Endodermal cell (in vitro differentiated cells): Measurements from ENCODE around the gene TMED1. TPM values are rescaled to one million over a fixed set of nuclear protein-coding genes. Genes with fewer than 3 reads are reported as not detected.
"Not testable (repeated sequence)": the region's sequence is repeated elsewhere in the genome, so short reads cannot be mapped to it uniquely, and the experiment has no call there.

ENCODE experiments used
- DNase-seq: peaks from one replicate; pipeline ENCODE4 v3.0.0-alpha.2; 2017
- H3K27ac ChIP-seq: 2 replicates; pipeline ENCODE4 v1.5.1; 2013; ENCODE audit warnings: mild to moderate bottlenecking, low read depth, low read length, moderate library complexity
- H3K27me3 ChIP-seq: 2 replicates; pipeline ENCODE4 v1.6.1; 2013; ENCODE audit warnings: mild to moderate bottlenecking, low read length, moderate library complexity; ENCODE audit not compliant: insufficient read depth, control insufficient read depth, poor library complexity, severe bottlenecking
- H3K36me3 ChIP-seq: 2 replicates; pipeline ENCODE4 v1.7.0; 2013; ENCODE audit warnings: mild to moderate bottlenecking, low read length, moderate library complexity; ENCODE audit not compliant: control insufficient read depth, insufficient read depth
- H3K4me1 ChIP-seq: one replicate; pipeline ENCODE4 v1.7.0; 2013; ENCODE audit warnings: low read length; ENCODE audit not compliant: control insufficient read depth, insufficient read depth
- H3K4me3 ChIP-seq: 2 replicates; pipeline ENCODE4 v1.5.1; 2013; ENCODE audit warnings: mild to moderate bottlenecking, low read length, moderate library complexity
- H3K9ac ChIP-seq: 2 replicates; pipeline ENCODE4 v1.6.1; 2013; ENCODE audit warnings: mild to moderate bottlenecking, low read length, moderate library complexity; ENCODE audit not compliant: poor library complexity, severe bottlenecking; ENCODE audit errors: extremely low read depth
- H3K9me3 ChIP-seq: 2 replicates; pipeline ENCODE4 v1.6.1; 2013; ENCODE audit warnings: mild to moderate bottlenecking, low read length, moderate library complexity; ENCODE audit not compliant: control insufficient read depth
- H3K27ac Mint-ChIP-seq: 2 replicates; pipeline ENCODE4 v1.8.0; 2020; ENCODE audit warnings: mixed read lengths
- H3K27me3 Mint-ChIP-seq: 2 replicates; pipeline ENCODE4 v1.8.0; 2021; ENCODE audit warnings: mild to moderate bottlenecking, mixed read lengths; ENCODE audit not compliant: insufficient read depth
- H3K36me3 Mint-ChIP-seq: 2 replicates; pipeline ENCODE4 v1.8.0; 2020; ENCODE audit warnings: low read depth, mixed read lengths
- H3K4me1 Mint-ChIP-seq: 2 replicates; pipeline ENCODE4 v1.8.0; 2020; ENCODE audit warnings: mixed read lengths
- H3K4me3 Mint-ChIP-seq: 2 replicates; pipeline ENCODE4 v1.8.0; 2020; ENCODE audit warnings: mild to moderate bottlenecking, moderate library complexity, mixed read lengths
- H3K9me3 Mint-ChIP-seq: 2 replicates; pipeline ENCODE4 v1.8.0; 2020; ENCODE audit warnings: mild to moderate bottlenecking, mixed read lengths
- CTCF ChIP-seq: fragments of 200-600 bp; sonication (generic); conservative IDR thresholded peaks from 2 replicates; pipeline ENCODE4 v1.5.0; 2021; ENCODE audit warnings: antibody characterized with exemption, mild to moderate bottlenecking
- WGBS, 2 experiments: methylation state at CpG; one replicate each; pipeline versions ENCODE4 v1.1.5 to v1.1.7; 2013; ENCODE audit warnings: missing lambda C conversion rate in 2 of 2, mixed read lengths in 1 of 2; ENCODE audit not compliant: insufficient coverage in 1 of 2, insufficient read length in 1 of 2; 5-methylcytosine and 5-hydroxymethylcytosine counted together
- total RNA-seq, 2 donors: library from RNA; stranded (reverse); fragmentation: NEBNext Ultra II Directional in 1 of 2; extraction: Animal tissue kit (Norgen Biotek cat#: 25700) in 1 of 2; gene quantifications; 2 replicates in 1 of 2; 3 replicates in 1 of 2; pipeline ENCODE4 v1.2.1, GENCODE V29; 2021

Gene TMED1
- total RNA-seq, 2 donors from 2014 or later = 19.7 to 34.5 TPM

GRCh38 chr19:10870955-10871603 is 35.1 kb upstream of the TMED1 start, which contains the start of gene CARM1:
CARM1 (plus strand) TSS chr19:10871553; CDS start chr19:10871703, 150 bp downstream.
- H3K4me1 Mint-ChIP-seq = peaks cover 11% of the 10 kb centered on the region
- 0 to 4% methylated on average over 15 to 86 of the region's 99 CpGs for WGBS, 2 experiments
- H3K36me3 Mint-ChIP-seq = peaks cover 10% of the 10 kb centered on the region
- H3K4me1 ChIP-seq = no peaks in the 10 kb centered on the region
- no peaks in the 10 kb centered on the region for H3K27me3 Mint-ChIP-seq
- no peaks in the 10 kb centered on the region for H3K9me3 Mint-ChIP-seq
- peak within 1 kb of the TSS; percentile 75 for H3K9ac ChIP-seq
- peak within 1 kb of the TSS; percentile 71 for H3K4me3 Mint-ChIP-seq
- H3K27ac Mint-ChIP-seq = peak within 1 kb of the TSS; percentile 97
- DNase-seq = peak; percentile 100
- H3K27me3 ChIP-seq = no peaks in the 10 kb centered on the region
- TF ChIP-seq CTCF = peak; percentile 76
- peaks cover 3% of the 10 kb centered on the region for H3K36me3 ChIP-seq
- no peaks in the 10 kb centered on the region for H3K9me3 ChIP-seq
- peak within 1 kb of the TSS; percentile 86 for H3K4me3 ChIP-seq
- peak within 1 kb of the TSS; percentile 88 for H3K27ac ChIP-seq

- Histone ChIP-seq H3K36me3 (peaks cover 3% of the 10 kb centered on the region), H3K4me3 (peak overlapping the region; percentile 71), H3K9me3 (no peaks in the 10 kb centered on the region), H3K4me1 (no peaks in the 10 kb centered on the region), H3K27me3 (no peaks in the 10 kb centered on the region), H3K9ac (no peak overlapping the region), H3K27ac (peak overlapping the region; percentile 88)
- TF ChIP-seq CTCF = no peak
- Mint-ChIP-seq H3K36me3 (peaks cover 10% of the 10 kb centered on the region), H3K27ac (peak overlapping the region; percentile 97), H3K4me1 (peaks cover 11% of the 10 kb centered on the region), H3K4me3 (peak overlapping the region; percentile 65), H3K9me3 (no peaks in the 10 kb centered on the region), H3K27me3 (no peaks in the 10 kb centered on the region)
- 5 to 6% methylated on average over 6 to 16 of the region's 22 CpGs for WGBS, 2 experiments
- DNase-seq = no peak
Measured at GRCh38 chr19:10870501-10870954, 34.5 kb upstream of the TMED1 start.

DNA sequence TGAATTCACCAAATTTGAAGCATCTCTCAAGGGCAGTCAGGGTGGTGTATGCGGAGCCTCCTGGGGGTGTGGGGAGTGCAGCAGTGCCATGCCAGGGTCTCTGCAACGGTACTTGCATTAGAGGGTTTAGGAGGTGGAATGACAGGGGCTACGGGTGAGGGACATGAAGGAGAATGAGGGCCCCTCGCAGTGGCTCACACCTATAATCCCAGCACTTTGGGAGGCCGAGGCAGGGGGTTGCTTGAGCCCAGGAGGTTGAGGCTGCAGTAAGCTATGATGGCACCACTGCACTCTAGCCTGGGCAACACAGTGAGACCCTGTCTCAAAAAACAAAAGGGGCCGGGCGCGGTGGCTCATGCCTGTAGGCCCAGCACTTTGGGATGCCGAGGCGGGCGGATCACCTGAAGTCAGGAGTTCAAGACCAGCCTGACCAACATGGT is 33.9 kb upstream of the TMED1 start:
- not testable (repeated sequence) for H3K9me3 Mint-ChIP-seq, H3K4me1 ChIP-seq, H3K36me3 Mint-ChIP-seq, H3K4me3 ChIP-seq, H3K9me3 ChIP-seq, H3K27me3 ChIP-seq, H3K27ac ChIP-seq, H3K27me3 Mint-ChIP-seq, H3K36me3 ChIP-seq, H3K9ac ChIP-seq
- H3K4me1 Mint-ChIP-seq = peaks cover 11% of the 10 kb centered on the region
- peak; percentile 49 for DNase-seq
- WGBS, 2 experiments = 92 to 98% methylated on average over 8 to 11 of the region's 11 CpGs
- peak overlapping the region; percentile 65 for H3K4me3 Mint-ChIP-seq
- H3K27ac Mint-ChIP-seq = peak overlapping the region; percentile 39
